Chondrocyte (in vitro differentiated cells): ENCODE data around the gene GFPT1. TPM values are rescaled to one million over a fixed set of nuclear protein-coding genes. Genes with fewer than 3 reads are reported as not detected.

Source experiments
- DNase-seq: peaks from one replicate; pipeline ENCODE4 v3.0.0; 2021; ENCODE audit warnings: mixed read lengths, low spot score
- H3K27ac Mint-ChIP-seq: one replicate; pipeline ENCODE4 v1.8.0; 2021; ENCODE audit warnings: mild to moderate bottlenecking, moderate library complexity, mixed read lengths; ENCODE audit not compliant: unreplicated experiment
- H3K27me3 Mint-ChIP-seq: 2 replicates; pipeline ENCODE4 v1.8.0; 2021; ENCODE audit warnings: low read depth, mixed read lengths
- H3K36me3 Mint-ChIP-seq: 2 replicates; pipeline ENCODE4 v1.8.0; 2021; ENCODE audit warnings: low read depth, mixed read lengths
- H3K4me1 Mint-ChIP-seq: 2 replicates; pipeline ENCODE4 v1.8.0; 2021; ENCODE audit warnings: low read depth, mild to moderate bottlenecking, mixed read lengths
- H3K4me3 Mint-ChIP-seq: one replicate; pipeline ENCODE4 v1.8.0; 2021; ENCODE audit warnings: mild to moderate bottlenecking, moderate library complexity, mixed read lengths; ENCODE audit not compliant: unreplicated experiment
- H3K9me3 Mint-ChIP-seq: 2 replicates; pipeline ENCODE4 v1.8.0; 2021; ENCODE audit warnings: low read depth, mixed read lengths
- total RNA-seq: library from RNA; stranded (reverse); gene quantifications from 3 replicates; pipeline ENCODE4 v1.2.1, GENCODE V29; 2021
- TF ChIP-seq, protein P1 (sequence below): fragments of 200-600 bp; sonication (generic); IDR thresholded peaks from 2 replicates; pipeline ENCODE4 v1.5.0; 2021; ENCODE audit warnings: antibody characterized with exemption, mild to moderate bottlenecking, moderate library complexity

GFPT1 gene
- total RNA-seq, 1 donor from 2014 or later: 144 TPM

DNA sequence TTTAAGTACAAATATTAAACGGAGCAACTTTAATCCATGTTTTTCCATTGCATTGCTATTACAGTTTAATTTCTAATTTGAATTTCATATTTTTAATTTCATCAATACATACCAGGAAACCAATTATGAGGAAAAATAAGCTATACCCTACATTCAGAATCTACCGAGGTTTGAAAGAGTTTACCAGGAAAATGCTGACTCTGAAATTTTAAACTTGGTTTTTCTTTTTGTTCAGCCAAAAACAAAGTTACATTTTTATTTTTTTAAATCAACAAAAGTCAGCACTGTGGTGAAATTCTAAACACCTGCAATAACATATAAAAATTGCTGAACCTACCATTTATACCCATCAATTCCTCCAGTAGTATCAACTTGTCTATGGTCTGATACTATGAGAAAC, 53.7 kb downstream of the GFPT1 start:
- Mint-ChIP-seq H3K9me3 (no peaks in the 10 kb centered on the region), H3K4me1 (peaks cover 12% of the 10 kb centered on the region), H3K27me3 (no peaks in the 10 kb centered on the region), H3K27ac (no peak overlapping the region), H3K36me3 (peaks cover 46% of the 10 kb centered on the region), H3K4me3 (no peak overlapping the region)
- DNase-seq: no peak
- TF ChIP-seq, protein P1, sequence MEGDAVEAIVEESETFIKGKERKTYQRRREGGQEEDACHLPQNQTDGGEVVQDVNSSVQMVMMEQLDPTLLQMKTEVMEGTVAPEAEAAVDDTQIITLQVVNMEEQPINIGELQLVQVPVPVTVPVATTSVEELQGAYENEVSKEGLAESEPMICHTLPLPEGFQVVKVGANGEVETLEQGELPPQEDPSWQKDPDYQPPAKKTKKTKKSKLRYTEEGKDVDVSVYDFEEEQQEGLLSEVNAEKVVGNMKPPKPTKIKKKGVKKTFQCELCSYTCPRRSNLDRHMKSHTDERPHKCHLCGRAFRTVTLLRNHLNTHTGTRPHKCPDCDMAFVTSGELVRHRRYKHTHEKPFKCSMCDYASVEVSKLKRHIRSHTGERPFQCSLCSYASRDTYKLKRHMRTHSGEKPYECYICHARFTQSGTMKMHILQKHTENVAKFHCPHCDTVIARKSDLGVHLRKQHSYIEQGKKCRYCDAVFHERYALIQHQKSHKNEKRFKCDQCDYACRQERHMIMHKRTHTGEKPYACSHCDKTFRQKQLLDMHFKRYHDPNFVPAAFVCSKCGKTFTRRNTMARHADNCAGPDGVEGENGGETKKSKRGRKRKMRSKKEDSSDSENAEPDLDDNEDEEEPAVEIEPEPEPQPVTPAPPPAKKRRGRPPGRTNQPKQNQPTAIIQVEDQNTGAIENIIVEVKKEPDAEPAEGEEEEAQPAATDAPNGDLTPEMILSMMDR: no peak

DNA sequence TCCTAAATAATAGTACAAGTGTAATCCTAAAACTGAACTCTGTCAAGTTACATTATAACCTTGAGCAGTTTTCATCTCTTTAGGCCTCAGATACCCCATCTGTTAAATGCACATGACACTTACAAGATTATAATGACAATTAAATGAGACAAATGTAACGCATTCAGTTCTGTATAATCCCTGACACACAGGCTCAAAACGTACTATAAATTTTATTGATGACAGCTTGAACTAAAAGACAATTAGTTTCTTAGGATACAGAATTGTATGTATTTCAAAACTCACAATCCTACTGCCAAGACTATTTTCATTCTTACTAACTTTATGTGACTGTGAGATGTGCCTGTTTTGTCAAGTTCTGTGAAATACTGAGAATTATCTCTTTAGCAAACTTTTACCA, 56.2 kb downstream of the GFPT1 start:
- Mint-ChIP-seq H3K27me3 (no peaks in the 10 kb centered on the region), H3K9me3 (no peaks in the 10 kb centered on the region), H3K27ac (no peak overlapping the region), H3K36me3 (peaks cover 50% of the 10 kb centered on the region), H3K4me3 (no peak overlapping the region), H3K4me1 (peaks cover 11% of the 10 kb centered on the region)
- DNase-seq: no peak
- TF ChIP-seq, protein P1: no peak

DNA sequence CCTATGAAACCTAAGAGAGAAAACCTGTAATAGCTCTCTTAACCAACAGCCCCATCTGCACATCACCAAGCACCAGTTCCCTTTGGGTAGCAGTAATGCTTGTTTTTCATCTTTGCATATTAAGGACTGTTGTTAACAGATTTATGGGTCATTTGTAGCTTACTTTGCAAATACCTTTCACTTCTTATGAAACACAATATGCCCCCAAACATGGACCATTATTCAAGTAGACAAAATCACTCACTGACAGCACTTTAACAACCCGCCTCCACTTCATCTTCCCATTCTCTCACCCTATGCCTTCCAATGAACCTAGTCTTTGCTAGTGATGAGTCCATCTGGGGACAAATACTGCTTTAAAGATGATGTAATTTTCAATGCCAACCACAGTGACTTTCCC, 64.4 kb downstream of the GFPT1 start:
- TF ChIP-seq, protein P1: no peak
- Mint-ChIP-seq H3K4me1 (peaks cover 19% of the 10 kb centered on the region), H3K9me3 (peaks cover 1% of the 10 kb centered on the region), H3K27ac (no peak overlapping the region), H3K27me3 (no peaks in the 10 kb centered on the region), H3K36me3 (peaks cover 46% of the 10 kb centered on the region), H3K4me3 (no peak overlapping the region)
- no peak for DNase-seq

DNA sequence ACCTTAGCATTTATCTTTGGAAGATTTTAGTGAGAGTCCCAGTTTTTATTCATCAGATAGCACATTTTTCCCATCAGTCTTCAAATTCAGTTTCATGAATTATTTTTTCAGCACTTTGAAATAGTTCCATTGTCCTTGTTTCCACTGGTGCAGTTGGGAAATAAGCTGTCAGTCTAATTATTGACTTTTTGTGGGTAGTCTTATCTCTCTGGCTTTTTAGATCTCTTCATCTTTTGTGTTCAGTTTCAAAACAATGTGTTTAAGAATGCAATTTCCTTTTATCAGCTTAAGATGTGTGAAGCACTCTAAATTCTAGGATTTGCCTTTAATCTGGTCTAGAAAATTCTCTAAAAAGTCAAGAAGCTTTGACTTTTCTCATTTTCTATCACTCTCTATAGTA, 70.5 kb downstream of the GFPT1 start:
- Mint-ChIP-seq H3K4me1 (peaks cover 12% of the 10 kb centered on the region), H3K27ac (no peak overlapping the region), H3K4me3 (no peak overlapping the region), H3K27me3 (no peaks in the 10 kb centered on the region), H3K9me3 (peaks cover 15% of the 10 kb centered on the region), H3K36me3 (peaks cover 37% of the 10 kb centered on the region)
- TF ChIP-seq, protein P1: no peak
- no peak for DNase-seq

DNA sequence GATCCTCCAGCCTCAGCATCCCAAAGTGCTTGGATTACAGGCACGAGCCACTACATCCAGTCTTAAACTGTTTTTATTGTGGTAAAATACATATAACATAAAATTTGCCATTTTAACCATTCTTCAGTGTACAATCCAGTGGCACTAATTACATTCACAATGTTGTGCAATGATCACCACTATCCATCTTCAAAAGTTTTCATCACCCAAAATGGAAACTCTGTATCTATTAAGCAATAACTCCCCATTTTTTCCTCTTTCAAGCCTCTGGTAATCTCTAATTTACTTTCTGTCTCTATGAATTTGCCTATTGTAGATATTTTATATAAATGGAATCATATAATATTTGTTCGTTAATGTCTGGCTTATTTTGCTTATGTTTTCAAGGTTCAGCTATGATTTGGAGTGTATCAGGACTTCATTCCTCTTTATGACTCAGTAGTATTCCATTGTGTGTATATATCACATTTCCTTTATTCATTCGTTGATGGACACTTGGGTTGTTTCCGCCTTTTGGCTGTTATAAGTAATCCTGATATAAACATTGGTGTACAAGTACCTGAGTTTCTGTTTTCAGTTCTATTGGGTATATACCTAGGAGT, 71.8 kb downstream of the GFPT1 start:
- Mint-ChIP-seq H3K4me1 (peaks cover 14% of the 10 kb centered on the region), H3K36me3 (peaks cover 30% of the 10 kb centered on the region), H3K27me3 (no peaks in the 10 kb centered on the region), H3K9me3 (peaks cover 15% of the 10 kb centered on the region), H3K27ac (no peak overlapping the region), H3K4me3 (no peak overlapping the region)
- TF ChIP-seq, protein P1: no peak
- no peak for DNase-seq
